ENCODE results near the gene RAPGEF2. TPM values are rescaled to one million over a fixed set of nuclear protein-coding genes. Genes with fewer than 3 reads are reported as not detected.

The RAPGEF2 gene
- total and polyA plus RNA-seq, 9 of the 15 experiments (the other 6 are each of a cell fraction or from before 2014, with no cell fraction given): 3.1 to 32.6 (median 23.1) TPM

DNA sequence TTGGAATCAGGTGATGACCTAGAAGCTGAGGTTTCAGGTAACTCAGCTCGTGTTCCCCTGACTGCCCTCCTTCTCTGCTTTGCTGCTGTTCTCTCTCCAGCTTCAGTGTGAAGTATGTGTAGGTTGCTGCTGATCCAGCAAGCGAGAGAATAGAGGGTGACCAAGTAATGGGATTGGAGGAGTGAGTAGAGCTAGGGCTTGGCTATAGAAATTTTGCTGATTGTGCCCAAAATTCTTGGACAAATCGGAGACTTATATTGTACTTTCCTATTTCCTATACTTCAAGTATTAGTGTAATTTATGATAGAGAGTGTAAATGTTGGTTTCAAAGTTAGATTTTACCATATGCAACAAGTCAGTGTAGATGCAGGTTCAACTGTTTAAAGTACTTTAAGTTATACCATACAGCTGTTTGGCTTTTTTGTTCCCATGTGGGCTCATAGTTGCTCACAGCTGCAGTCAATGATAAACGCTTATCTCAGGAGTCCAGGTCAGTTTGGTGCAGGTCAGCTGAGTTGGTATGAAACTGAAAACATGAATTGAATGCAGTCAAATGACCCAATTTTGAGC is 48.0 kb downstream of the RAPGEF2 start (continued):
- TF ChIP-seq CTBP1 (IDR thresholded peaks at IDR 0.05; ENCODE audit: borderline replicate concordance) (peak; percentile 22; the same call in 1 of the 2 replicates), POLR2H (tag; IDR thresholded peaks at IDR 0.05; ENCODE audit: low read depth) (peak; percentile 36; the same call in 1 of the 2 replicates), NFYB (IDR thresholded peaks at IDR 0.05; ENCODE audit: extremely low read depth, insufficient read length) (no peak), CREB1 (IDR thresholded peaks at IDR 0.05) (peak; percentile 72; the same call in 1 of the 2 replicates), CREB1 (CRISPR knock-in tag; IDR thresholded peaks at IDR 0.05) (no peak), ARID1B (IDR thresholded peaks at IDR 0.05) (peak; percentile 100), PHB (CRISPR knock-in tag; IDR thresholded peaks at IDR 0.05) (no peak), MBD2 (IDR thresholded peaks at IDR 0.05; ENCODE audit: borderline replicate concordance, low read depth) (peak; percentile 87), ELF1 (tag; IDR thresholded peaks at IDR 0.05) (0 out of 2 replicates have a peak, but pooled peaks have one; percentile 49), CSDE1 (IDR thresholded peaks at IDR 0.05) (0 out of 4 replicates have a peak, but pooled peaks of 1 of the 2 experiments have one; percentile 52), ZBTB7A (IDR thresholded peaks at IDR 0.05; ENCODE audit: borderline replicate concordance, control insufficient read depth, low read depth, low read length) (no peak), MYC (IDR thresholded peaks at IDR 0.05; ENCODE audit: low read depth, low read length) (peak; percentile 79), MYC (CRISPR knock-in tag; IDR thresholded peaks at IDR 0.05; ENCODE audit: borderline replicate concordance, low read depth) (no peak), RAD21 (CRISPR knock-in tag; conservative IDR thresholded peaks at IDR 0.05 in 1 of 2, IDR thresholded peaks at IDR 0.05 in 1 of 2) (peak in 1 of 2 experiments; percentile 27; a peak in 1 of 4 replicates), LEF1 (IDR thresholded peaks at IDR 0.05) (peak; percentile 99), FOSL1 (tag; conservative IDR thresholded peaks at IDR 0.05) (peak; percentile 71), ETV6 (IDR thresholded peaks at IDR 0.05; ENCODE audit: borderline replicate concordance in 1 of 2, low read depth in 2 of 2, low read length in 1 of 2) (peak in 1 of 2 experiments; percentile 71; a peak in 1 of 4 replicates), ETV6 (CRISPR knock-in tag; IDR thresholded peaks at IDR 0.05; ENCODE audit: borderline replicate concordance) (no peak), KAT7 (CRISPR knock-in tag; IDR thresholded peaks at IDR 0.05; ENCODE audit: borderline replicate concordance) (peak; percentile 77; the same call in 1 of the 2 replicates), LCOR (CRISPR knock-in tag; IDR thresholded peaks at IDR 0.05) (peak; percentile 58; the same call in 1 of the 2 replicates), ILF3 (IDR thresholded peaks at IDR 0.05; ENCODE audit: borderline replicate concordance) (peak; percentile 93; the same call in 1 of the 2 replicates)
- TF ChIP-seq, protein P1, sequence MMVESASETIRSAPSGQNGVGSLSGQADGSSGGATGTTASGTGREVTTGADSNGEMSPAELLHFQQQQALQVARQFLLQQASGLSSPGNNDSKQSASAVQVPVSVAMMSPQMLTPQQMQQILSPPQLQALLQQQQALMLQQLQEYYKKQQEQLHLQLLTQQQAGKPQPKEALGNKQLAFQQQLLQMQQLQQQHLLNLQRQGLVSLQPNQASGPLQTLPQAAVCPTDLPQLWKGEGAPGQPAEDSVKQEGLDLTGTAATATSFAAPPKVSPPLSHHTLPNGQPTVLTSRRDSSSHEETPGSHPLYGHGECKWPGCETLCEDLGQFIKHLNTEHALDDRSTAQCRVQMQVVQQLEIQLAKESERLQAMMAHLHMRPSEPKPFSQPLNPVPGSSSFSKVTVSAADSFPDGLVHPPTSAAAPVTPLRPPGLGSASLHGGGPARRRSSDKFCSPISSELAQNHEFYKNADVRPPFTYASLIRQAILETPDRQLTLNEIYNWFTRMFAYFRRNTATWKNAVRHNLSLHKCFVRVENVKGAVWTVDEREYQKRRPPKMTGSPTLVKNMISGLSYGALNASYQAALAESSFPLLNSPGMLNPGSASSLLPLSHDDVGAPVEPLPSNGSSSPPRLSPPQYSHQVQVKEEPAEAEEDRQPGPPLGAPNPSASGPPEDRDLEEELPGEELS (CRISPR knock-in tag; IDR thresholded peaks at IDR 0.05; ENCODE audit: borderline replicate concordance): no peak
- TF ChIP-seq, protein P2, sequence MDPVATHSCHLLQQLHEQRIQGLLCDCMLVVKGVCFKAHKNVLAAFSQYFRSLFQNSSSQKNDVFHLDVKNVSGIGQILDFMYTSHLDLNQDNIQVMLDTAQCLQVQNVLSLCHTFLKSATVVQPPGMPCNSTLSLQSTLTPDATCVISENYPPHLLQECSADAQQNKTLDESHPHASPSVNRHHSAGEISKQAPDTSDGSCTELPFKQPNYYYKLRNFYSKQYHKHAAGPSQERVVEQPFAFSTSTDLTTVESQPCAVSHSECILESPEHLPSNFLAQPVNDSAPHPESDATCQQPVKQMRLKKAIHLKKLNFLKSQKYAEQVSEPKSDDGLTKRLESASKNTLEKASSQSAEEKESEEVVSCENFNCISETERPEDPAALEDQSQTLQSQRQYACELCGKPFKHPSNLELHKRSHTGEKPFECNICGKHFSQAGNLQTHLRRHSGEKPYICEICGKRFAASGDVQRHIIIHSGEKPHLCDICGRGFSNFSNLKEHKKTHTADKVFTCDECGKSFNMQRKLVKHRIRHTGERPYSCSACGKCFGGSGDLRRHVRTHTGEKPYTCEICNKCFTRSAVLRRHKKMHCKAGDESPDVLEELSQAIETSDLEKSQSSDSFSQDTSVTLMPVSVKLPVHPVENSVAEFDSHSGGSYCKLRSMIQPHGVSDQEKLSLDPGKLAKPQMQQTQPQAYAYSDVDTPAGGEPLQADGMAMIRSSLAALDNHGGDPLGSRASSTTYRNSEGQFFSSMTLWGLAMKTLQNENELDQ (CRISPR knock-in tag; IDR thresholded peaks at IDR 0.05; ENCODE audit: borderline replicate concordance): no peak
- TF ChIP-seq, protein P3, sequence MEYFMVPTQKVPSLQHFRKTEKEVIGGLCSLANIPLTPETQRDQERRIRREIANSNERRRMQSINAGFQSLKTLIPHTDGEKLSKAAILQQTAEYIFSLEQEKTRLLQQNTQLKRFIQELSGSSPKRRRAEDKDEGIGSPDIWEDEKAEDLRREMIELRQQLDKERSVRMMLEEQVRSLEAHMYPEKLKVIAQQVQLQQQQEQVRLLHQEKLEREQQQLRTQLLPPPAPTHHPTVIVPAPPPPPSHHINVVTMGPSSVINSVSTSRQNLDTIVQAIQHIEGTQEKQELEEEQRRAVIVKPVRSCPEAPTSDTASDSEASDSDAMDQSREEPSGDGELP (CRISPR knock-in tag; IDR thresholded peaks at IDR 0.05; ENCODE audit: borderline replicate concordance): peak; percentile 97
